HEK293 (cell line): ENCODE measurements around the gene EPHA2.

Experiments
- CTCF ChIA-PET: fragments of 350-600 bp; formaldehyde crosslinking; extraction: SDS; loops from one replicate; lab custom pipeline; 2021; ENCODE audit warnings: antibody characterized with exemption; lab: Yijun Ruan, JAX
- POLR2A ChIA-PET: fragments of 300-600 bp; formaldehyde crosslinking; extraction: SDS; loops from one replicate; lab custom pipeline; 2020; ENCODE audit warnings: antibody characterized with exemption, inconsistent platforms; lab: Yijun Ruan, JAX
- H3K27ac ChIP-seq: fragments of 200-500 bp; sonication (Bioruptor generic); 2 replicates; pipeline ENCODE4 v1.5.1; 2014; ENCODE audit warnings: low read depth, low read length, control low read depth, inconsistent platforms; ENCODE audit errors: extremely low read depth
- H3K36me3 ChIP-seq, 2 experiments: fragments of 200-500 bp in 1 of 2; sonication (Bioruptor generic) in 1 of 2; 1 replicate in 1 of 2; 2 replicates in 1 of 2; pipeline ENCODE4 v1.5.1; 2014 to 2017; ENCODE audit warnings: inconsistent platforms in 2 of 2, low read length in 2 of 2; ENCODE audit not compliant: control insufficient read depth in 2 of 2, insufficient read depth in 1 of 2
- H3K4me1 ChIP-seq: fragments of 200-500 bp; sonication (Bioruptor generic); 2 replicates; pipeline ENCODE4 v1.5.1; 2014; ENCODE audit warnings: mild to moderate bottlenecking, low read length, inconsistent platforms; ENCODE audit not compliant: control insufficient read depth, insufficient read depth
- H3K4me3 ChIP-seq: 2 replicates; pipeline ENCODE4 v1.5.1; 2011; ENCODE audit warnings: low read depth, mild to moderate bottlenecking, control low read depth, low read length, moderate library complexity
- H3K9me3 ChIP-seq: fragments of 200-500 bp; sonication (Bioruptor generic); 2 replicates; pipeline ENCODE4 v1.5.1; 2014; ENCODE audit warnings: low read depth, low read length, inconsistent platforms; ENCODE audit not compliant: control insufficient read depth, insufficient read depth
- BCL11A ChIP-seq: fragments of 450-650 bp; formaldehyde crosslinking; IDR thresholded peaks from 2 replicates; pipeline ENCODE4 v1.5.1; 2016; ENCODE audit warnings: low read depth, missing biosample characterization, missing genetic modification characterization
- GFI1B ChIP-seq: fragments of 450-650 bp; formaldehyde crosslinking; IDR thresholded peaks from 2 replicates; pipeline ENCODE4 v1.5.1; 2016; ENCODE audit warnings: missing biosample characterization, missing genetic modification characterization
- GLIS1 ChIP-seq: fragments of 450-650 bp; formaldehyde crosslinking; IDR thresholded peaks from 2 replicates; pipeline ENCODE4 v1.5.1; 2016; ENCODE audit warnings: missing biosample characterization, missing genetic modification characterization
- IKZF3 ChIP-seq: fragments of 450-650 bp; IDR thresholded peaks from 2 replicates; pipeline ENCODE4 v1.5.0; 2018; ENCODE audit warnings: missing biosample characterization, mild to moderate bottlenecking, missing genetic modification characterization, moderate library complexity
- KLF1 ChIP-seq: fragments of 450-650 bp; formaldehyde crosslinking; IDR thresholded peaks from 2 replicates; pipeline ENCODE4 v1.5.1; 2016; ENCODE audit warnings: missing biosample characterization, missing genetic modification characterization
- KLF17 ChIP-seq: fragments of 450-650 bp; formaldehyde crosslinking; IDR thresholded peaks from 2 replicates; pipeline ENCODE4 v1.5.1; 2016; ENCODE audit warnings: missing biosample characterization, missing genetic modification characterization
- KLF8 ChIP-seq: fragments of 450-650 bp; formaldehyde crosslinking; IDR thresholded peaks from 2 replicates; pipeline ENCODE4 v1.5.1; 2016; ENCODE audit warnings: missing biosample characterization, missing genetic modification characterization
- MZF1 ChIP-seq: fragments of 450-650 bp; formaldehyde crosslinking; IDR thresholded peaks from 2 replicates; pipeline ENCODE4 v1.5.1; 2017; ENCODE audit warnings: missing biosample characterization, missing genetic modification characterization, borderline replicate concordance
- OSR2 ChIP-seq: fragments of 450-650 bp; formaldehyde crosslinking; IDR thresholded peaks from 2 replicates; pipeline ENCODE4 v1.5.1; 2016; ENCODE audit warnings: missing biosample characterization, missing genetic modification characterization
- REPIN1 ChIP-seq: fragments of 450-650 bp; formaldehyde crosslinking; IDR thresholded peaks from 2 replicates; pipeline ENCODE4 v1.5.1; 2017; ENCODE audit warnings: missing biosample characterization, missing genetic modification characterization, low read depth
- SCRT2 ChIP-seq: fragments of 450-650 bp; formaldehyde crosslinking; IDR thresholded peaks from 2 replicates; pipeline ENCODE4 v1.5.1; 2016; ENCODE audit warnings: missing biosample characterization, missing genetic modification characterization
- WT1 ChIP-seq: fragments of 450-650 bp; formaldehyde crosslinking; IDR thresholded peaks from 2 replicates; pipeline ENCODE4 v1.5.1; 2016; ENCODE audit warnings: missing biosample characterization, missing genetic modification characterization
- ZBTB26 ChIP-seq: fragments of 450-650 bp; formaldehyde crosslinking; optimal IDR thresholded peaks from 2 replicates; pipeline ENCODE3; 2016; ENCODE audit warnings: missing biosample characterization, mild to moderate bottlenecking, missing genetic modification characterization
- ZBTB48 ChIP-seq: fragments of 450-650 bp; formaldehyde crosslinking; IDR thresholded peaks from 2 replicates; pipeline ENCODE4 v1.5.1; 2016; ENCODE audit warnings: missing biosample characterization, missing genetic modification characterization
- ZNF146 ChIP-seq: fragments of 450-650 bp; formaldehyde crosslinking; IDR thresholded peaks from 2 replicates; pipeline ENCODE4 v1.5.1; 2016; ENCODE audit warnings: missing biosample characterization, missing genetic modification characterization
- ZNF155 ChIP-seq: fragments of 450-650 bp; formaldehyde crosslinking; IDR thresholded peaks from 2 replicates; pipeline ENCODE4 v1.5.1; 2016; ENCODE audit warnings: missing biosample characterization, missing genetic modification characterization
- ZNF174 ChIP-seq: fragments of 450-650 bp; formaldehyde crosslinking; IDR thresholded peaks from 2 replicates; pipeline ENCODE4 v1.5.0; 2017; ENCODE audit warnings: missing biosample characterization, mild to moderate bottlenecking, missing genetic modification characterization
- ZNF221 ChIP-seq: fragments of 450-650 bp; formaldehyde crosslinking; IDR thresholded peaks from 2 replicates; pipeline ENCODE4 v1.5.1; 2017; ENCODE audit warnings: missing biosample characterization, missing genetic modification characterization, borderline replicate concordance
- ZNF366 ChIP-seq: fragments of 450-650 bp; formaldehyde crosslinking; conservative IDR thresholded peaks from 2 replicates; pipeline ENCODE4 v1.5.1; 2016; ENCODE audit warnings: missing biosample characterization, missing genetic modification characterization
- ZNF37A ChIP-seq: fragments of 450-650 bp; IDR thresholded peaks from 2 replicates; pipeline ENCODE4 v1.5.1; 2018; ENCODE audit warnings: missing biosample characterization, missing genetic modification characterization
- ZNF449 ChIP-seq: fragments of 450-650 bp; formaldehyde crosslinking; IDR thresholded peaks from 2 replicates; pipeline ENCODE4 v1.5.1; 2017; ENCODE audit warnings: missing biosample characterization, mild to moderate bottlenecking, missing genetic modification characterization, moderate library complexity
- ZNF501 ChIP-seq: fragments of 450-650 bp; formaldehyde crosslinking; IDR thresholded peaks from 2 replicates; pipeline ENCODE4 v1.5.1; 2016; ENCODE audit warnings: missing biosample characterization, missing genetic modification characterization
- ZNF561 ChIP-seq: fragments of 450-650 bp; IDR thresholded peaks from 2 replicates; pipeline ENCODE4 v1.5.1; 2018; ENCODE audit warnings: missing biosample characterization, missing genetic modification characterization, borderline replicate concordance
- ZNF596 ChIP-seq: fragments of 450-650 bp; IDR thresholded peaks from 2 replicates; pipeline ENCODE4 v1.5.0; 2018; ENCODE audit warnings: missing biosample characterization, mild to moderate bottlenecking, missing genetic modification characterization, moderate library complexity
- ZNF623 ChIP-seq: fragments of 450-650 bp; formaldehyde crosslinking; IDR thresholded peaks from 2 replicates; pipeline ENCODE4 v1.5.1; 2016; ENCODE audit warnings: missing biosample characterization, missing genetic modification characterization
- ZNF776 ChIP-seq: fragments of 450-650 bp; formaldehyde crosslinking; IDR thresholded peaks from 2 replicates; pipeline ENCODE4 v1.5.0; 2017; ENCODE audit warnings: missing biosample characterization, missing genetic modification characterization, borderline replicate concordance
- ZNF837 ChIP-seq: fragments of 450-650 bp; formaldehyde crosslinking; IDR thresholded peaks from 2 replicates; pipeline ENCODE4 v1.5.1; 2016; ENCODE audit warnings: missing biosample characterization, missing genetic modification characterization
- ZXDB ChIP-seq: fragments of 450-650 bp; formaldehyde crosslinking; IDR thresholded peaks from 2 replicates; pipeline ENCODE4 v1.5.1; 2016; ENCODE audit warnings: missing biosample characterization, missing genetic modification characterization
- TF ChIP-seq, protein P1 (sequence below): fragments of 450-650 bp; formaldehyde crosslinking; IDR thresholded peaks from 2 replicates; pipeline ENCODE4 v1.5.0; 2017; ENCODE audit warnings: missing biosample characterization, missing genetic modification characterization, borderline replicate concordance
- TF ChIP-seq, protein P2 (sequence below): fragments of 450-650 bp; formaldehyde crosslinking; IDR thresholded peaks from 2 replicates; pipeline ENCODE4 v1.5.1; 2017; ENCODE audit warnings: missing biosample characterization, missing genetic modification characterization

Gene EPHA2

DNA sequence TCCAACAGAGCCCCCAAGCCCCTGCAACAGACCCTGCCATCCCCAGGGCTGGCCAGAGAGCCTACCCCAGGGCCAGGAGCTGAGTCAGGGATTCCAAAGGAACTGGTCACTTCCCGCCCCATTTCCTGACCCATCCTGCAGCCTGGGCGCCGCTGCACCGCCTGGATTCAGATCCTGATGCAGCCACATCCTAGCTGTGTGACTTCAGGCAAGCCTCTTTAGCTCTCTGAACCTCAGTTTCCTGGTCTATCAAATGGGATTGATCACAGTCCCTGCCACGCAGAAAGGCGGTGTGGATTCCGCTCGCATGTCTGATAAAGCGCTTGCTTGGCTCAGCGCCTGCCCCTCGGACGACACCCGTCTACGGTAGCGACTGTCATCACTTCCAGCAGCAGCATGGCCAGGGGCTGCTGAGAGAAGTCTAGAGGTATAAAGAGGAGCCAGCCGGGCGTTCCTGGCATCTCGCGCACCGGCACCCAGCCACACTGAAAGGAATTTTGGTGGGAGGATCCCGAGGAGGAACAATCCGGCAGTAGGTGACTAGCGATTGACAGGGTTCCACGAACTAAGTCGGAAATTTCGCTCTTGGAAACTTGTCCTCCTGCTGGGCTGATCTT lies 10.1 kb downstream of the EPHA2 start:
- ChIA-PET POLR2A (interaction anchor here (0.5 to 4.2 kb wide), 7 partner anchors 10 to 254 kb away, joined by 3 to 36 read pairs (median 5); partner anchors contain the start of gene EPHA2), CTCF (interaction anchor here (1.0 to 5.9 kb wide), 3 partner anchors 8 to 64 kb away, joined by 3 to 39 read pairs (median 4); no protein-coding TSS in a partner anchor)
- H3K4me1 ChIP-seq: peaks cover 4% of the 10 kb centered on the region; the same call in 1 of the 2 replicates
- H3K9me3 ChIP-seq: no peaks in the 10 kb centered on the region
- H3K36me3 ChIP-seq: peaks cover 5 to 86% of the 10 kb centered on the region in 2 experiments; a peak in 2 of 3 replicates
- H3K4me3 ChIP-seq: peak overlapping the region; percentile 16
- H3K27ac ChIP-seq: no peak overlapping the region; the same call in 1 of the 2 replicates
- TF ChIP-seq ZNF146 (tag by site-specific recombination) (no peak), ZNF37A (tag by site-specific recombination) (no peak), OSR2 (peak; percentile 76), KLF17 (tag by site-specific recombination) (no peak), ZNF776 (tag by site-specific recombination) (no peak), ZNF174 (tag by site-specific recombination) (no peak), BCL11A (no peak), ZNF155 (tag by site-specific recombination) (no peak), ZNF837 (no peak), KLF1 (tag by site-specific recombination) (0 out of 2 replicates have a peak, but pooled peaks have one; percentile 13), ZNF366 (tag by site-specific recombination) (0 out of 2 replicates have a peak, but pooled peaks have one; percentile 8), KLF8 (tag by site-specific recombination) (no peak), ZNF221 (tag by site-specific recombination) (no peak), WT1 (no peak), ZNF501 (no peak), GLIS1 (tag by site-specific recombination) (no peak), ZBTB48 (tag by site-specific recombination) (no peak), ZNF449 (tag by site-specific recombination) (no peak), IKZF3 (tag by site-specific recombination) (peak; percentile 74), SCRT2 (tag by site-specific recombination) (no peak), ZNF561 (no peak), ZBTB26 (tag by site-specific recombination) (peak; percentile 24), ZNF596 (tag by site-specific recombination) (no peak), ZNF623 (tag by site-specific recombination) (0 out of 2 replicates have a peak, but pooled peaks have one; percentile 22), GFI1B (tag by site-specific recombination) (no peak), MZF1 (tag by site-specific recombination) (no peak), ZXDB (tag by site-specific recombination) (no peak), REPIN1 (no peak)
- TF ChIP-seq, protein P1, sequence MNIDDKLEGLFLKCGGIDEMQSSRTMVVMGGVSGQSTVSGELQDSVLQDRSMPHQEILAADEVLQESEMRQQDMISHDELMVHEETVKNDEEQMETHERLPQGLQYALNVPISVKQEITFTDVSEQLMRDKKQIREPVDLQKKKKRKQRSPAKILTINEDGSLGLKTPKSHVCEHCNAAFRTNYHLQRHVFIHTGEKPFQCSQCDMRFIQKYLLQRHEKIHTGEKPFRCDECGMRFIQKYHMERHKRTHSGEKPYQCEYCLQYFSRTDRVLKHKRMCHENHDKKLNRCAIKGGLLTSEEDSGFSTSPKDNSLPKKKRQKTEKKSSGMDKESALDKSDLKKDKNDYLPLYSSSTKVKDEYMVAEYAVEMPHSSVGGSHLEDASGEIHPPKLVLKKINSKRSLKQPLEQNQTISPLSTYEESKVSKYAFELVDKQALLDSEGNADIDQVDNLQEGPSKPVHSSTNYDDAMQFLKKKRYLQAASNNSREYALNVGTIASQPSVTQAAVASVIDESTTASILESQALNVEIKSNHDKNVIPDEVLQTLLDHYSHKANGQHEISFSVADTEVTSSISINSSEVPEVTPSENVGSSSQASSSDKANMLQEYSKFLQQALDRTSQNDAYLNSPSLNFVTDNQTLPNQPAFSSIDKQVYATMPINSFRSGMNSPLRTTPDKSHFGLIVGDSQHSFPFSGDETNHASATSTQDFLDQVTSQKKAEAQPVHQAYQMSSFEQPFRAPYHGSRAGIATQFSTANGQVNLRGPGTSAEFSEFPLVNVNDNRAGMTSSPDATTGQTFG (tag by site-specific recombination): no peak
- TF ChIP-seq, protein P2, sequence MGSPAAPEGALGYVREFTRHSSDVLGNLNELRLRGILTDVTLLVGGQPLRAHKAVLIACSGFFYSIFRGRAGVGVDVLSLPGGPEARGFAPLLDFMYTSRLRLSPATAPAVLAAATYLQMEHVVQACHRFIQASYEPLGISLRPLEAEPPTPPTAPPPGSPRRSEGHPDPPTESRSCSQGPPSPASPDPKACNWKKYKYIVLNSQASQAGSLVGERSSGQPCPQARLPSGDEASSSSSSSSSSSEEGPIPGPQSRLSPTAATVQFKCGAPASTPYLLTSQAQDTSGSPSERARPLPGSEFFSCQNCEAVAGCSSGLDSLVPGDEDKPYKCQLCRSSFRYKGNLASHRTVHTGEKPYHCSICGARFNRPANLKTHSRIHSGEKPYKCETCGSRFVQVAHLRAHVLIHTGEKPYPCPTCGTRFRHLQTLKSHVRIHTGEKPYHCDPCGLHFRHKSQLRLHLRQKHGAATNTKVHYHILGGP (tag by site-specific recombination): no peak
